ENCODE data around the gene AGAP1. TPM values are rescaled to one million over a fixed set of nuclear protein-coding genes. Genes with fewer than 3 reads are reported as not detected.

Gene AGAP1
- total RNA-seq, 1 experiment from 2014 or later: 25.8 TPM

- Histone ChIP-seq H3K27ac (ENCODE audit: insufficient read length, low read depth, low read length) (no peak overlapping the region), H2BK5ac (ENCODE audit: insufficient read length, low read length) (no peak overlapping the region), H2AFZ (ENCODE audit: low read length) (no peak overlapping the region), H2BK12ac (ENCODE audit: insufficient read length, low read depth, low read length) (no peak overlapping the region), H3K14ac (ENCODE audit: insufficient read depth, low read length) (peak overlapping the region; percentile 71; the same call in 1 of the 2 replicates), H3K9ac (ENCODE audit: extremely low read depth, insufficient read length, low read length) (no peak overlapping the region), H3K27me3 (ENCODE audit: insufficient read depth, low read length) (no peaks in the 10 kb centered on the region), H3K4me1 (ENCODE audit: insufficient read depth, low read length) (peaks cover 2% of the 10 kb centered on the region; the same call in 1 of the 2 replicates), H3K23me2 (ENCODE audit: insufficient read length, low read depth, low read length, poor library complexity, severe bottlenecking) (no peaks in the 10 kb centered on the region), H4K91ac (ENCODE audit: insufficient read length, low read depth, low read length) (no peak overlapping the region), H2BK20ac (ENCODE audit: low read depth, low read length, poor library complexity, severe bottlenecking) (no peak overlapping the region), H3K4ac (ENCODE audit: low read depth, low read length) (no peak overlapping the region), H2BK120ac (ENCODE audit: low read depth, low read length, poor library complexity, severe bottlenecking) (no peak overlapping the region), H3K79me2 (ENCODE audit: insufficient read depth, low read length) (peaks cover 20% of the 10 kb centered on the region), H4K8ac (replicated peaks; ENCODE audit: insufficient read length, low read depth, low read length) (no peak overlapping the region), H4K5ac (ENCODE audit: insufficient read length, low read depth, low read length) (no peak overlapping the region), H3K56ac (ENCODE audit: insufficient read length, low read depth, low read length) (no peak overlapping the region), H3K18ac (ENCODE audit: insufficient read length, low read depth, low read length) (no peak overlapping the region), H2BK15ac (ENCODE audit: low read depth, low read length) (no peak overlapping the region), H3K9me3 (ENCODE audit: control insufficient read depth, low read depth, low read length) (no peaks in the 10 kb centered on the region), H2AK5ac (ENCODE audit: insufficient read length, low read length) (no peak overlapping the region), H4K20me1 (ENCODE audit: control insufficient read depth, insufficient read depth, insufficient read length) (no peaks in the 10 kb centered on the region), H3K4me2 (ENCODE audit: insufficient read depth, insufficient read length, low read length) (no peak overlapping the region), H3K23ac (ENCODE audit: insufficient read length, low read depth, low read length) (no peak overlapping the region), H3K79me1 (ENCODE audit: insufficient read depth, low read depth, low read length, poor library complexity, severe bottlenecking) (no peaks in the 10 kb centered on the region), H3T11ph (ENCODE audit: low read length) (no peak overlapping the region)
- WGBS (ENCODE audit: extremely low coverage, insufficient read length, low lambda C conversion rate): no CpG with 5 or more reads among the region's 11 CpGs
- peak overlapping the region in 1 of 3 experiments; percentile 90; a peak in 1 of 7 replicates for H3K27ac Mint-ChIP-seq
- H3K9me3 Mint-ChIP-seq: peaks cover 12 to 14% of the 10 kb centered on the region in 2 experiments
- no peak for DNase-seq
- no peak for TF ChIP-seq CTCF (conservative IDR thresholded peaks at IDR 0.05)
- no peak overlapping the region for H3K4me3 Mint-ChIP-seq
- peaks cover 10 to 16% (median 12%) of the 10 kb centered on the region in 3 experiments; a peak in 6 of 7 replicates for H3K36me3 Mint-ChIP-seq (ENCODE audit: insufficient read depth in 1 of 3, low read depth in 3 of 3)
- H3K27me3 Mint-ChIP-seq (ENCODE audit: low read depth): no peaks in the 10 kb centered on the region
- H3K4me1 Mint-ChIP-seq: peaks cover 32 to 37% of the 10 kb centered on the region in 2 experiments
Observed at GRCh38 chr2:235518322-235519090, 24.7 kb downstream of the AGAP1 start.

Data from H9 (cell line).